ENCODE data around the gene EPC1. TPM values are rescaled to one million over a fixed set of nuclear protein-coding genes. Genes with fewer than 3 reads are reported as not detected.

The EPC1 gene
- polyA plus RNA-seq, 1 of the 3 experiments (the other 2 are of a cell fraction), result 21.8 TPM

GRCh38 chr10:32374605-32375004 lies 27.6 kb upstream of the EPC1 start:
- Histone ChIP-seq H3K4me1 (ENCODE audit: control insufficient read depth in 1 of 2, insufficient read depth in 2 of 2, low read depth in 1 of 2, low read length in 1 of 2) (no peaks in the 10 kb centered on the region; a peak in 1 of 4 replicates), H3K27me3 (ENCODE audit: insufficient read depth) (no peaks in the 10 kb centered on the region), H3K9me2 (no peaks in the 10 kb centered on the region), H3K9ac (no peak overlapping the region), H3F3A (replicated peaks; ENCODE audit: insufficient read depth) (peaks cover 10% of the 10 kb centered on the region), H3K36me3 (replicated peaks in 1 of 2; ENCODE audit: control insufficient read depth in 1 of 2, insufficient read depth in 2 of 2, low read length in 1 of 2) (peaks cover 3 to 6% of the 10 kb centered on the region in 2 experiments), H3K9me3 (no peaks in the 10 kb centered on the region), H3K27ac (ENCODE audit: low read depth in 2 of 2, low read length in 1 of 2) (no peak overlapping the region), H3K4me3 (ENCODE audit: low read depth in 2 of 2, low read length in 1 of 2) (no peak overlapping the region), H4K20me1 (ENCODE audit: insufficient read depth) (no peaks in the 10 kb centered on the region; the same call in 1 of the 2 replicates), H2AFZ (ENCODE audit: low read depth) (no peak overlapping the region), H3K4me2 (no peak overlapping the region), H3K79me2 (ENCODE audit: insufficient read depth) (peaks cover 81% of the 10 kb centered on the region)
- DNase-seq, result no peak
- POLR2A ChIA-PET, result no interaction called here
- CTCF ChIA-PET, result interaction anchor here (1.5 kb wide), 1 partner anchor 118 kb away, joined by 4 read pairs; no protein-coding TSS in a partner anchor
- TF ChIP-seq MXI1 (IDR thresholded peaks at IDR 0.05; ENCODE audit: low read depth, low read length) (no peak), RAD21 (IDR thresholded peaks at IDR 0.05; ENCODE audit: low read length) (no peak), PBX3 (IDR thresholded peaks at IDR 0.05) (no peak), NRF1 (IDR thresholded peaks at IDR 0.05; ENCODE audit: low read depth, low read length) (no peak), RCOR1 (IDR thresholded peaks at IDR 0.05; ENCODE audit: low read length) (no peak), CTCF (IDR thresholded peaks at IDR 0.05) (no peak), TAF1 (IDR thresholded peaks at IDR 0.05; ENCODE audit: borderline replicate concordance, low read depth, low read length) (no peak), GATA2 (CRISPR knock-in tag; IDR thresholded peaks at IDR 0.05) (no peak), POLR2AphosphoS5 (IDR thresholded peaks at IDR 0.05; ENCODE audit: low read depth, low read length) (no peak), USF2 (IDR thresholded peaks at IDR 0.05; ENCODE audit: borderline replicate concordance, low read depth, low read length) (no peak), FOSL2 (IDR thresholded peaks at IDR 0.05; ENCODE audit: borderline replicate concordance, low read depth) (no peak), SIN3A (IDR thresholded peaks at IDR 0.05; ENCODE audit: borderline replicate concordance, low read depth, low read length) (no peak), REST (IDR thresholded peaks at IDR 0.05; ENCODE audit: low read depth, low read length) (no peak), NFIC (IDR thresholded peaks at IDR 0.05; ENCODE audit: borderline replicate concordance) (no peak), FOXM1 (IDR thresholded peaks at IDR 0.05; ENCODE audit: low read depth) (no peak), SMC3 (IDR thresholded peaks at IDR 0.05; ENCODE audit: low read depth, low read length) (no peak), TCF12 (IDR thresholded peaks at IDR 0.05) (no peak), YY1 (IDR thresholded peaks at IDR 0.05; ENCODE audit: low read depth) (no peak)
- WGBS (ENCODE audit: low lambda C conversion rate), result 47% methylated on average over 1 of the region's 1 CpG

All from SK-N-SH (cell line).